ENCODE data around the gene RAB12.
"Not testable (repeated sequence)": the region's sequence is repeated elsewhere in the genome, so short reads cannot be mapped to it uniquely, and the experiment has no call there.

The RAB12 gene, protein sequence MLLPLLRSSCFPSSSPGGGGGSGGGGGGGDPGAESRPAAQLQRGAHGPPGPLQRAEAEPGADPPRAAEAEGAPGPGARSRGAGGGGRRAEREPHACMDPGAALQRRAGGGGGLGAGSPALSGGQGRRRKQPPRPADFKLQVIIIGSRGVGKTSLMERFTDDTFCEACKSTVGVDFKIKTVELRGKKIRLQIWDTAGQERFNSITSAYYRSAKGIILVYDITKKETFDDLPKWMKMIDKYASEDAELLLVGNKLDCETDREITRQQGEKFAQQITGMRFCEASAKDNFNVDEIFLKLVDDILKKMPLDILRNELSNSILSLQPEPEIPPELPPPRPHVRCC

DNA sequence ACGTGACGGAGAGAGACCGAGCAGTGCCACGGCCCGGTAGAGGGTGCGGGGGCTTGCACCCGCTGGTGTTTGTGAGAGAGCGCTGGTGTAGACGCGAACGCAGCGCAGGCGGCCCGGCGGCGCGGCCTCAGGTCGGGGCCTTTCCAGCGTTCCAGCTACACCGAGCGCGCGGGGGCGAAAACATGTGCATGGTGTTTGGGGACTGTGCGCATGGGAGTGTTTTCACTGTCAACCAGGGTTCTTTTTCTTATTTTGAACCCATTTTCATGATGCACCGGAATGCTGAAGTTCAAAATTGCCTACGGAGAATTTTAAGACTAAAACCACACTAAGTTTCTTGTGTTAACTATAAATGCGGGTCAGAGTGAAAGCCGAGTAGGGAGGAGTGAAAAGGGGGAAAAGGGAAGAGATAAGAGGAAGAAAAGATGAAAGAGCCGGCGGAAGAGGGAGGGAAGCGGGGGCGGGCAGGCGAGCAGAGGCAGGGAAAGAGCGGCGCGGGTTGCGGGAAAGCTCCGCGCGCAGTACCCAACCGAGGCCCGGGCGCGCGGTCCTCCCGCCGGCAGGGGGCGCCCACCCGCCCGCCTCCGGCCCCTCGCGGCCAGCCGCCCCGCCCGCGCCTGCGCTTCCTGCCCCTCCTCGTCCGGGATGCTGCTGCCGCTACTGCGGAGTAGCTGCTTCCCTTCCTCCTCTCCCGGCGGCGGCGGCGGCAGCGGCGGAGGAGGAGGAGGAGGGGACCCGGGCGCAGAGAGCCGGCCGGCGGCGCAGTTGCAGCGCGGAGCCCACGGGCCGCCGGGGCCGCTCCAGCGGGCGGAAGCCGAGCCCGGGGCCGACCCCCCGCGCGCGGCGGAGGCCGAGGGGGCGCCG, at the start of gene RAB12:
RAB12 (plus strand) TSS at position 643 of the 864 bp plus-strand sequence; CDS start at position 646, 3 bp downstream.
- DNase-seq, result peak; percentile 47

DNA sequence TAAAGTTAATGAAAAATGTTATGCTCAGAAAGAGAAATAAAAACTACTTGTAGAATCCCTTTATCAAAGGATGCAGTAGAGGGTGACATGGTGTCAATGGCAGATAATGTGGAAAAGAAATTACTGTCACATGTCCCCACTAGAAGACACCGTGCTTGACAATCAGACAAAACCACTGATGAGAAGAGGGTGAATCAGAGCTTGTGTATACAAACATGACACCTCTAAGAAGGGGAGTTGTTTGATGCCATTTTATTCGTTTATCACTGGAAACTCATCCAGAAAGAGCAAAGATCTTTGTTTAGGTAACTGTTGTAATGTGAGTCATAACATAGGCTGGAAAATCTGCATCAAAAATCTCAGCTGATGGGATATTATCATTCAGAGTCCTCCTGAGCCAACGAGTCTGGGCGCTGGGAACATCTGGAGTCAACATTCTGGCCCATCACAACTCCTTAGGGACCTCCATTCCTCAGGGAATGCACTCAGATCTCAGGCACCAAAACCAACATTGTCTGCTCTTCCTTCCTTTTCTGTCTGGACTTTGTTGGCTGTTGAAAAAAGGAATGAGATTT, 49.5 kb upstream of the RAB12 start:
- DNase-seq, result no peak

DNA sequence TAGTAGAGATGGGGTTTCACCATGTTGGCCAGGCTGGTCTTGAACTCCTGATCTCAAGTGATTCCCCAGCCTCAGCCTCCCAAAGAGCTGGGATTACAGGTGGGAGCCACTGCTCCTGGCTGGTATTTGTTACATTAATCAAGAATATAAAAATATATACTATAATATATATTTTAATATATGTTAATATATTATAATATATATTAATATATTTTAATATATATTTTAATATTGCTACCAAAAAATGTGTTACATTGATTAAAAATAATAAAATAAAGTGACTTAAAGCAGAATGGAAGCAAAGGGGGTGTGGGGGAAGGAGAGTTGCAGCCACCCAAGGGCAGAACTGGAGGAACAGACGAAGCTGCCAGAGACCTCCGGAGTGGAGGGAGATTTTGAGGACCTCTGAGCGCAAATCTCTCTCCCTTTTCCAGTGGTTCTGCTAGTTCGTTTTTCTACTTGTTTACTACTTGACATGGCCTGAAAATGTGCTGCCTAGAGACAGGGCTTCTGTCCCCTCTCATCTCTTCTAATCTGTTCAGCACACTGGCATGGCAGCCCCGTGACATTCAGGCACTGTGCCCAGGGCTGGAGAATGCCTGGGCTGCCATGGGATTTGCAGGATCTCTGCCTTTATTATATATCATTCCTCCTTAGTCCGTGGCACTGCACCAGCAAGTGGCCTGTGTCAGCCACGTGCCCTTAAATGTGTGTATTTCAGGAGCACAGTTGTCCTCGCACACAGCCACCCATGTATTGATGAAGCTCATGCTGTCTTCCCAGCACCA, 47.9 kb upstream of the RAB12 start:
- no peak for DNase-seq

DNA sequence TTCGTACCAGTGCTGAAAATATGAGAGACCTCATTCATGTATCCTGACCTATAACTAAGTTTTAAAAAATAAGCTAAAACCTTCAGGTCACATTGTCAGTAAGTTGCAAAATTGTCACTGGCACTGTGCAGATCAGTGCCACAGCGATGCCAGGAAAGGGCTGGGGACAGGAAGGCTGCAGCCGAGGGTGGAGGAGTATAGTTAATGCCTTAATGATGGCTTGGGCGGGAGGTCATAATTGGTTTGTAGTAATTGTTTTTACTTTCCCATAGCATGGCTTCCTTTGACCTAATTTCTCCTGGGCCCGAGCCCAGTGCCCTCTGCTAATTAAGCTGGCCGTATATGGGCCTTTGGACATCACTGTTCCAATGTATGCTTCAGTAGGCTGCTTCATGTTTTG, 47.2 kb upstream of the RAB12 start:
- DNase-seq, result no peak

DNA sequence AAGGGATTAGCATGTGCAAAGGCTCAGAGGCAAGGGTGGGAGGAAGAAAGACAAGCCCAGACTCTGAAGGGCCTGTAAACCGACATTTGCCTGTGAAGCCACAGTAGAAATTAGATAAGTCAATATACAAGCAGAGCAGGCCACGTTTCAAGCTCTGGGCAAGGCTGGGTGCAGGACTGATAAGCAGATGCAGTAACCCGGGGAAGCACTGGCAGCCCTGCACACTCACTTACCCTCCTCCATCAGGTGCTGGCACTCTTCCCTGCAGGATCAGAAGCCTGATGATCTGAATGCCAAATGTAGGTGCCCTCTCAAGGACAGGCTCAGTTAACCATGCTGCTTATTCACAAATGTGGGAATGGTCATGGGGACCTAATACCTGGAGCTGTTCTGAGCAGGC, 46.3 kb upstream of the RAB12 start:
- no peak for DNase-seq

DNA sequence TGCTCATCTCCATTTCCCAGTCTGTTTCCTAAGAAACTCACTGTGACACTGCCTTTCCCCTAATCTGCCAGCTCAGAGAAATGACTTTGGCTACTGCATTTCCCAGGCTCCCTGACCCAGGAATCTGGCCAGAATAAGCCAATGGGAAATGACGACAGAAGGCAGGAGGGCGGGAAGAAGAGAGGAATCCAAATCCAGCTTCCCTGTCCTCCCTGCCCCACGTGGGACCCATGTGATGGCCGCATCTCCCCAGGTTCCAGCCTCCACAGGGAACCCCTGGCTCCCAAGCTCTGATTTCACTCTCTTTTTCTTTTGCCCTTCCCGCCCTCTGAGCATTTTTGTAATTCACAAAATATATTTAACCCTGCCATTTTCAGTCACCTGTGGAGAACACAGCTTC, 37.8 kb upstream of the RAB12 start:
- no peak for DNase-seq

DNA sequence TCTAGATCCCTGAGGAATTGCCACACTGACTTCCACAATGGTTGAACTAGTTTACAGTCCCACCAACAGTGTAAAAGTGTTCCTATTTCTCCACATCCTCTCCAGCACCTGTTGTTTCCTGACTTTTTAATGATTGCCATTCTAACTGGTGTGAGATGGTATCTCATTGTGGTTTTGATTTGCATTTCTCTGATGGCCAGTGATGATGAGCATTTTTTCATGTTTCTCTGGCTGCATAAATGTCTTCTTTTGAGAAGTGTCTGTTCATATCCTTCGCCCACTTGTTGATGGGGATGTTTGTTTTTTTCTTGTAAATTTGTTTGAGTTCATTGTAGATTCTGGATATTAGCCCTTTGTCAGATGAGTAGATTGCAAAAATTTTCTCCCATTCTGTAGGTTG, 35.5 kb upstream of the RAB12 start:
- DNase-seq, result not testable (repeated sequence)

DNA sequence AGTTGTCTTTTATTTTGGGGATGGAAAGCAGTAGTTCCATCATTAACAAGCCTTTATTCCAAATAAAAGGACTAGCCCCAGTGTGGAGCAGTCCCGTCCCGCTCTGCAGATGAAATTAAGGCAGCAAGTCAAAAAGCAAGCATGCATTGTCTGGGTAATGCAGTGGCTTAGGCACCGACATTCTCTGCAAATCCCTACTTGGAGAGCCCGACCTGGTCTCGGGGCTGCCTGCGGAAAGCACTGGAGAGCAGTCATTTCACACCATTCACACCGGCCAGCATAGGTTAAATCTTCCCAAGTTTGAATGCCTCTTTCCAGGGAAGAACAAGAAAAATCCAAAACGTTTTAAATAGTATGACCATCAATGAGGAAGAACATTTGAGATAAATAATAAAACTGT, 24.4 kb upstream of the RAB12 start:
- DNase-seq, result no peak

DNA sequence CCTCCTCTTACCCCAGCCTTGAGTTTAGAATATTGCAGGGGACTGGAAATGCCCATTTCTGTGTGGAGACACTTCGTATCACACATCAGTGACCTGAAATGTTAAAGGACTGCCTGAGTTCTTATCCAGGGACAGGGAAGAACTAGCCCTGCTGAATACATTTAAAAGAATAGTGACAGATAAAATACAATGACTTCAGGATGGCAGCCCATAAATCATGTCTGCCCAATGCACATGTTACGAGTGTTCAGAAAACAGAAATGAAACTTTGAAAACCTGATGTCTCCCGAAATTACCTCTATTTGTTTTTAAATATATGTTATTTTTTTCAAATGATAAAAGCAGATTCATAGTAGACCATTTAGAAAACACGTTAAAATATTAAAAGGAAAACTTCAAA, 22.3 kb upstream of the RAB12 start:
- no peak for DNase-seq

DNA sequence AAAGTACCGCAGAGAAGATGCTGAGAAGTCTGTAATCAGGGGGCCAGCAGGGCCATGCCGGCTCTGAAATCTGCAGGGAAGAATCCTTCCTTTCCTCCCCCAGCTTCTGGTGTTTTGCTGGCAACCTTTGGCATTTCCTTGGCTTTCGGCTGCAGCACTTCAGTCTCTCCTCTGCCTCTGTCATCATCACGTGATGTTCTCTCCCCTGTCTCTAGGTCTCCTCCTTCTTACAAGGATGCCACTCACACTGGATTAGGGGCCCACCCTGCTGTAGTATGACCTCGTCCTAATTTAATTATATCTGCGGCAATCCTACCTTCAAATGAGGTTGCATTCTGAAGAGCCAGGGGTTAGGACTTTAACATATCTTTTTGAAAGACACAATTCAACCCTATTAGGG, 13.8 kb upstream of the RAB12 start:
- DNase-seq, result no peak

DNA sequence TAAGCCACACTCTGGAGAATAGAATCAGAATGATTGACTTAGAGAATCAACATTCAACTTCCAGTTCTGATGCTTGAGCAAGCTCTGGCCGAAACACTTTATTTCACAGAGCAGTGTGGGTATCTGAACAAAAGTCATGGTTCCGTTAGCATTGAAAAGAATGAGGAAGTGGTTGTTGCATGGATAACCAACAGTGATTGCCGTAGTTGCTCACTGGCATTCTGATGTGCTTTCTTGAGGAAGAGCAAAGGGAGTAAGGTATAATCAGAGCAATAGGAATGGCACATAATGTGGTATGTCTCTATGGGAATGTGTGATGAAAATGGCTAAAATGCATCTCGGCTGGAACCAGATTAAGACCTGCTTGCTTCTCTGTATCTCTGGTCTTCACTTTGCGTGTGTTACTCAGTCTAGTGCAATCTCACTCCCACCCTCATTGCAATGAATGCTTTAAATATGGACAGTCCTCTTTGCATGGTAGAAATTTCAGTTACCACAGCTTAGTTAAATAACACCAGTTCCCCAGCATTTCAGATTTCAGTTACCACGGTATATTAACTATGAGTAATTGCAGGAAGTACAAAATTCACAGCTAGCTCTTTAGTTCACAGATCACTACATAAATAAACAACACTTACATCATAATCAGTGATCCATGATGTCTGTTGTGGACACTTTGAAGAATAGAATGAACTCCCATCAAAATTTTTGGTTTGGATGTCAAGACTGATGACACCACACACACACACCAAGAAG, 7.8 kb upstream of the RAB12 start:
- no peak for DNase-seq

DNA sequence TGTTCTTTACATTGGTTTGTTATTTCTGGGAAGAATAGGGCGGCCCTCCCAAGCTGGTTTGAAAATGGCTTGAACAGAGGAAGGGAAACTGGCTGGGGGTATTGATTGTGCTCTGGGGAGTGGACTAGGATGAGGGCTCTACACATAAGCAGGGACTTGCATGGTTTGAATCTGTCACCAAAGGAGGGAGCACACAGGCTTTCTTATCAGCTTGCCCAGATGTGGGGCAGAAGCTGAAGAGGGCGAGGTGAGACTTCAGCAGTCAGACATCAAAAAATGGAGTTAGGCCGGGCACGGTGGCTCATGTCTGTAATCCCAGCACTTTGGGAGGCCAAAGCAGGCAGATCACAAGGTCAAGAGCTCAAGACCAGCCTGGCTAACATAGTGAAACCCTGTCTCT, 7.2 kb upstream of the RAB12 start:
- no peak for DNase-seq

DNA sequence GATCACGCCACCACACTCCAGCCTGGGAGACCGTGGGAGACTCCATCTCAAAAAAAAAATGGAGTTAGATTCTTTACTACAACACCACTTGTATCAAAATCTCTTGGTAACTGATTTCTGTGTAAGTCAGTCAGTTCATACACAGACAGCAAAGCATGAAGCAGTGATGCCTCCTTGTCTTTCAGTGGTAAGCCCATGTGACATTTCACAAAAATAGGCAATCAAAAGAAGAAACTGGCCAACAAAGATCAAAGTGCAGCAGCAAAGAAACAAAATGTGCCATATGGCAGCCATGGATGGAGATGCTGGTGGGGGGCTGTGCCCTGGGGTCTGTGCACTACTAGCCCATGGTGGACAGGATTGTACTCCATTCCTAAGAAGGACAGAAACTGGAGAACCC, 6.7 kb upstream of the RAB12 start:
- no peak for DNase-seq

DNA sequence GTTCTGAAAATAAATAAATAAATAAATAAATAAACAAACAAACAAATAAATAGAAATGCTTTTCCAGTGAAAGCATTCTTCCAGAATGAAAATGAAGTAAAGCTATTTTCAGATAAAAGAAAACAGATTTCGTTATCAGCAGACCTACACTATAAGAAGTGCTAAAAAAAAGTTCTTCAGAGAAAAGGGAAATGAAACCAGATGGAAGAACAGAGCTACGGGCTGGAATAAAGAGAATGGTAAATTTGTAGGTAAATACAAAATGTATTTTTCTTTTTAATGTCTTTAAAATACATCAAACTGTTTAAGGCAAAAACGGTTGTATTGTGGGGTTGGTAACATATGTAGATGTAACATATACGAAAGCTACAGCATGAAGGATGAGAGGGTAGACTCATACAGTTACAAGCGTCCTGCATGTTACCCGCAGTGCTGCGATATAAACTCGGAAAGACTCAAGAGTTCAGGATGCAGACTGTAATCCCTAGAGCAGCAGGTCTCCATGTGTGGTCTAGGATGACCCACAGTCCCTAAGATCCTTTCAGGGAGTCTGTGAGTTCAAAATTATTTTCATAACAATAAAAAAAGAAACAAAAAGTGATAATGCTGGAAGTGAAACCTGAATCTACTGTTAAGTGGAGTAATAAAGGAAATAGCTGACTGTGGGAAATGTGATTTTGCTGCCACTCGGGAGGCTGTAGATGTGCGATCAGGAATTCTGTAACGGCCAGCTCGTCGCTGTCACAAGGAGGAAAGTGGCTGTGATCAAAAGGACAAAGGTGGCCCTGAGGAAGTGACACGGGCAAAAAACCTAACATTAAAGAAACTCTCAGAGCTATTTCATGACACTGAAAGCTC, 5.3 kb upstream of the RAB12 start:
- DNase-seq, result no peak

DNA sequence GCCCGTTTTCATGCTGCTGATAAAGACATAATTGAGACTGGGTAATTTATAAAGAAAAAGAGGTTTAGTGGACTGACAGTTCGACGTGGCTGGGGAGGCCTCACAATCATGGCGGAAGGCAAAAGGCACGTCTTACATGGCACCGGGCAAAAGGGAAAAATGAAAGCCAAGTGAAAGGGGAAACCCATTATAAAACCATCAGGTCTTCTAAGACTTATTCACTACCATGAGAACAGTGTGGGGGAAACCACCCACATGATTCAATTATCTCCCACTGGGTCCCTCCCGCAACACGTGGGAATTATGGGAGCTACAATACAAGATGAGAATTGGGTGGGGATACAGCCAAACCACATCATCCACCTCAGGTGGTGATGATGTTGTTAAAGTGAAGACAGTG, 3.3 kb upstream of the RAB12 start:
- DNase-seq, result no peak

DNA sequence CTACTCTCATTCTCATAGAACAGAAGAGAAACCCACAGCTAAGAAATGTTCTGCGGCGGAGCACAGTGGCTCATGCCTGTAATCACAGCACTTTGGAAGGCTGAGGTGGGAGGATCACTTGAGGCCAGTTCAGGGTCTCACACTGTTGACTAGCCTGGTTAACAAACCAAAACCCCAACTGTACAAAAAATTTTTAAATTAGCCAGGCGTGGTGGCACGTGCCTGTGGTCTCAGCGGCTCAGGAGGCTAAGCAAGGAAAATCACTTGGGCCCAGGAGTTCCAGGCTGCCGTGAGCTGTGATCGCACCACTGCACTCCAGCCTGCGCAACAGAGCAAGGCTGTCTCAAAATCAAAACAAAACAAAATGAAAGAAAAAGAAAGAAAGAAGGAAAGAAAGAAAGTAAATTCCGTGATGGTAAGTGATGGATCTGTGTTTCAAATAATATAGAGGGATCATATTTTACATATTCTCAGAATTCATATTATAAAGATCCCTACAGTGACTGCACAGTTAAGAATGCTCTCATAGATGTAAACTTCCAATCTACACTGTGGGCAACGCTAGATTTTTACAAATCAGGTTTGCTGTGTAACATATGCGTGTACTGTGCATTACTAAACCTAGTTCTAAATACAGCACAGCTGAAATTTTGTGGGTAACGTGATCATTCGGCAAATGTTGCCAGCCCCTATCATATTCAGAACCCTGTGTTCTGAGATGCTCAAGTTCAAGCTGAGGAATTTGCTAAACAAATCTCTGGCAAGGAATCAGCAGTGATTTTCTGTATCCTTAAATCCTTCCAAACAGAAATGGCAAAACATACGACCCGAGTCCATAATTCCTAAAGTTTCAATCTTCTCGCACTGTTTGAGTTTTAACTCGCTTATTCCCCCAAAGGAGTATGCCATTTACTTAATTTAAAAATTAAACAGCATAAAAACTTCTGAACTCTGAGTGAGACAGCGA, 1.2 kb upstream of the RAB12 start:
- no peak for DNase-seq

DNA sequence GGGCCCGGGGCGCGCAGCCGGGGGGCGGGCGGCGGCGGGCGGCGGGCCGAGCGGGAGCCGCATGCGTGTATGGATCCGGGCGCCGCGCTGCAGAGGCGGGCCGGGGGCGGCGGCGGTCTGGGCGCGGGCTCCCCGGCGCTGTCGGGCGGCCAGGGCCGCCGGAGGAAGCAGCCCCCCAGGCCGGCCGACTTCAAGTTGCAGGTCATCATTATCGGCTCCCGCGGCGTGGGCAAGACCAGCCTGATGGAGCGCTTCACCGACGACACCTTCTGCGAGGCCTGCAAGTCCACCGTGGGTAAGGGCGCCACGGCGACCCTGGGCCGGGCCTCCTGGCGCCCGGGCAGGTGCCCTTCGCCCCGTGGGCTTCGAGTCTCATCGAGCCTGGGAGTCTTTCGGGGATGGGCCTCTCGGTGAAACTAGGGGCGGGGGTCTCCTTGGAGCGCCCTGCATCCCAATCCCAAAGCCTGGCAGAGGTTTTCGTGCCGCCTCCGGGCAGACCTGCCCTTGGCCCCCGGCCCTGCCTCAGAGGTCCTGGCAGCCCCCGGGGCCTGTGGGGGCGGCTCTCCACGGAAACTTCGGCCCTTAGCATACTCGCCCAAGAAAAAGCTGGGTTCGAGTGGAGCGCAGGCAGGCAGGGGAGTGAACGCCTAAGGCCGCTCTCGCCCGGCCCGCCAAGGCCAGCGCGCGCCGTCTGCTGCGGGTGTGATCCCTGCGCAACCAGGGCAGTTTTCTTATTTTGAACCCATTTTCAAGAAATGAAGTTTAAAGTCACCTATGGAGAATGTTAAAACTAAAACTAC, 622 bp downstream of the RAB12 start:
- no peak for DNase-seq

DNA sequence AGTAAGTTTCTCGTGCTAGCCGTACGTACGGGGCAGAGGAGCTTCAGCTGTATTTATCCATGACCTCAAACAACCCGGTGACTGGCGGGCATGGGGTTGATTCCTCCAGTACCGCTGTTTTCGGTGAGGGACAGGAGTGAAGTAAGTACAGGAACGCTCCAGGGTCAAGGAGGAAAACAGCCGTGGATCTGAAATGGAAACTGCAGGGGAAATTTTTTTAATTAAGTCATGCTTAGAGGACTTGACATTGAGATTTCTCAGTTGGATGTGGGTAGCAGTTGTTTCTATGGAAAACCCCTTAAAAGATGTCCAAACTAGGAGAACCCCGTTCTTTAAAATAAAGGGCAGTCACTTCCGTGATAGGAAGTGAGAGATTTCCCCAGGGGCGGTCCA, 1.2 kb downstream of the RAB12 start:
- DNase-seq, result no peak

DNA sequence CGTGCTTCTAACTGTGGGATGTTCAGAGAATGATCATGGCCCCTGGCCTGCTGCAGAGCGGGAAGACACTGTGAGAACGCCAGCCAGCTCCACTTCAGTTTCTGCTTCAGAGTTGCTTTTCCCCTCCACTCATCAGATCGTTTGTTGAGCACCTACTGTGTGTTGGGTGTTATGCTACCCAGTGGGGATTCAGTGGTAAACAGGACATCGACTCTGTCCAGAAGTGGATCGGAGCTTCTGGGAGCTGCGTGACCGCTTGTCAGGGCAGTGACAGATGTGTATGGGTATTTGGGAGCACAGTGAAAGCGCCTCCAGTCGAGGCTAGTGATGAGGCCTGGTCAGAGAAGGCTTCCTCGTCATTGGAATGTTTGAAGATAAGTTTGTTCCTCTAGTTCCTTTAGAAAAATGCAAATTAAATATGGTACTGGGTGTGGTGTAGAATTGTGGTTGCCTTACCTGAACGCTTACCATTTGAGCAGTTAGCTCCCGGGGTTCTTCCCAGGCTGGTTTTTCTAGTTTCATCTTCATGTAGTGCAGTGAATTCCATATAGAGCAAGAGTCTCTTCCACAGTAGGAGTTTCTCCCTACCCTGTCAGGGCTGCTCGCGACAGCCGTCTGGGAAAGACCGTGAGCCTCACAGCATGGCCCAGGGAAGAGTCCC, 2.8 kb downstream of the RAB12 start:
- DNase-seq, result no peak

Measured in DMS 273 treated with DMSO at 0.1 percent for 48 hours (cell line).